ENCODE data around the gene TNRC6C. TPM values are rescaled to one million over a fixed set of nuclear protein-coding genes. Genes with fewer than 3 reads are reported as not detected.

Gene TNRC6C
- total and polyA plus RNA-seq, 2 experiments from 2014 or later, result 4.2 to 5.6 TPM

- DNase-seq (ENCODE audit: low spot score), result no peak
- H3K4me2 ChIP-seq, result no peak overlapping the region
- H3K79me2 ChIP-seq, result no peaks in the 10 kb centered on the region
- peaks cover 10% of the 10 kb centered on the region for H3K4me1 ChIP-seq (ENCODE audit: insufficient read depth)
- no peaks in the 10 kb centered on the region for H3K9me2 ChIP-seq (replicated peaks; ENCODE audit: insufficient read depth)
- no peak for TF ChIP-seq EZH2phosphoT487 (IDR thresholded peaks at IDR 0.05; ENCODE audit: low read depth, severe bottlenecking, unreplicated experiment)
- WGBS (ENCODE audit: low lambda C conversion rate, missing lambda C conversion rate), result 92% methylated on average over 22 of the region's 22 CpGs
- H3K27me3 ChIP-seq, result no peaks in the 10 kb centered on the region
- H3K27ac ChIP-seq, result no peak overlapping the region
- no peaks in the 10 kb centered on the region for H3K9me3 ChIP-seq (ENCODE audit: low read depth)
- H3K36me3 ChIP-seq (replicated peaks; ENCODE audit: insufficient read depth, low read depth), result no peaks in the 10 kb centered on the region
- no peaks in the 10 kb centered on the region for H4K20me1 ChIP-seq (ENCODE audit: insufficient read depth, poor library complexity, severe bottlenecking)
- no peak overlapping the region for H3K4me3 ChIP-seq
- no peak overlapping the region for H2AFZ ChIP-seq
Observed at GRCh38 chr17:78110363-78111015, 152.0 kb downstream of the TNRC6C start.

- peaks cover 4% of the 10 kb centered on the region for H3K4me1 ChIP-seq (ENCODE audit: insufficient read depth)
- no peak for TF ChIP-seq CTCF (IDR thresholded peaks at IDR 0.05; ENCODE audit: poor library complexity)
- TF ChIP-seq EZH2 (IDR thresholded peaks at IDR 0.05; ENCODE audit: borderline replicate concordance), result no peak
- no peak for TF ChIP-seq EZH2phosphoT487 (IDR thresholded peaks at IDR 0.05; ENCODE audit: low read depth, severe bottlenecking, unreplicated experiment)
- 91% methylated on average over 19 of the region's 19 CpGs for WGBS (ENCODE audit: low lambda C conversion rate, missing lambda C conversion rate)
Observed at GRCh38 chr17:78111016-78111726, 152.7 kb downstream of the TNRC6C start.

GRCh38 chr17:78111727-78112517 is 153.4 kb downstream of the TNRC6C start:
- no peak overlapping the region for H3K27ac ChIP-seq
- 95% methylated on average over 26 of the region's 28 CpGs for WGBS (ENCODE audit: low lambda C conversion rate, missing lambda C conversion rate)
- H3K9me2 ChIP-seq (replicated peaks; ENCODE audit: insufficient read depth), result no peaks in the 10 kb centered on the region
- H2AFZ ChIP-seq, result no peak overlapping the region
- TF ChIP-seq EZH2 (IDR thresholded peaks at IDR 0.05; ENCODE audit: borderline replicate concordance) (no peak), CTCF (IDR thresholded peaks at IDR 0.05; ENCODE audit: poor library complexity) (no peak), EZH2phosphoT487 (IDR thresholded peaks at IDR 0.05; ENCODE audit: low read depth, severe bottlenecking, unreplicated experiment) (no peak)
- H3K36me3 ChIP-seq (replicated peaks; ENCODE audit: insufficient read depth, low read depth), result no peaks in the 10 kb centered on the region
- no peaks in the 10 kb centered on the region for H3K9me3 ChIP-seq (ENCODE audit: low read depth)
- H3K4me1 ChIP-seq (ENCODE audit: insufficient read depth), result no peaks in the 10 kb centered on the region
- H3K79me2 ChIP-seq, result no peaks in the 10 kb centered on the region
- no peaks in the 10 kb centered on the region for H3K27me3 ChIP-seq
- DNase-seq (ENCODE audit: low spot score), result no peak
- no peak overlapping the region for H3K4me2 ChIP-seq
- no peaks in the 10 kb centered on the region for H4K20me1 ChIP-seq (ENCODE audit: insufficient read depth, poor library complexity, severe bottlenecking)
- H3K4me3 ChIP-seq, result no peak overlapping the region

More at GRCh38 chr17:78111016-78111726, 152.7 kb downstream of the TNRC6C start:
- H4K20me1 ChIP-seq (ENCODE audit: insufficient read depth, poor library complexity, severe bottlenecking), result no peaks in the 10 kb centered on the region
- no peaks in the 10 kb centered on the region for H3K9me2 ChIP-seq (replicated peaks; ENCODE audit: insufficient read depth)
- no peak overlapping the region for H3K27ac ChIP-seq
- H3K4me2 ChIP-seq, result no peak overlapping the region
- H3K79me2 ChIP-seq, result no peaks in the 10 kb centered on the region
- no peaks in the 10 kb centered on the region for H3K36me3 ChIP-seq (replicated peaks; ENCODE audit: insufficient read depth, low read depth)
- no peaks in the 10 kb centered on the region for H3K9me3 ChIP-seq (ENCODE audit: low read depth)
- no peaks in the 10 kb centered on the region for H3K27me3 ChIP-seq
- no peak for DNase-seq (ENCODE audit: low spot score)
- no peak overlapping the region for H3K4me3 ChIP-seq
- H2AFZ ChIP-seq, result no peak overlapping the region

Measured in hepatocyte (in vitro differentiated cells).